NB4 (cell line): ENCODE results near the gene FAM184A.

ENCODE experiments used
- DNase-seq: peaks from one replicate; pipeline ENCODE4 v3.0.0; 2010; ENCODE audit warnings: low read depth
- H3K4me3 ChIP-seq: one replicate; pipeline ENCODE4 v1.5.1; 2011; ENCODE audit warnings: mild to moderate bottlenecking, low read depth, low read length, moderate library complexity
- MYC ChIP-seq: IDR thresholded peaks from 2 replicates; pipeline ENCODE4 v1.6.1; 2011; ENCODE audit warnings: low read depth, low read length
- POLR2A ChIP-seq: IDR thresholded peaks from 2 replicates; pipeline ENCODE4 v1.6.1; 2011; ENCODE audit warnings: mild to moderate bottlenecking; ENCODE audit not compliant: insufficient read length; ENCODE audit errors: extremely low read depth
- TF ChIP-seq, protein P1 (sequence below): IDR thresholded peaks from 2 replicates; pipeline ENCODE4 v1.6.1; 2011; ENCODE audit warnings: low read depth, low read length
- TF ChIP-seq, protein P2 (sequence below): IDR thresholded peaks from one replicate; pipeline ENCODE4 v1.5.1; 2012; ENCODE audit warnings: low read depth, low read length

The FAM184A gene

DNA sequence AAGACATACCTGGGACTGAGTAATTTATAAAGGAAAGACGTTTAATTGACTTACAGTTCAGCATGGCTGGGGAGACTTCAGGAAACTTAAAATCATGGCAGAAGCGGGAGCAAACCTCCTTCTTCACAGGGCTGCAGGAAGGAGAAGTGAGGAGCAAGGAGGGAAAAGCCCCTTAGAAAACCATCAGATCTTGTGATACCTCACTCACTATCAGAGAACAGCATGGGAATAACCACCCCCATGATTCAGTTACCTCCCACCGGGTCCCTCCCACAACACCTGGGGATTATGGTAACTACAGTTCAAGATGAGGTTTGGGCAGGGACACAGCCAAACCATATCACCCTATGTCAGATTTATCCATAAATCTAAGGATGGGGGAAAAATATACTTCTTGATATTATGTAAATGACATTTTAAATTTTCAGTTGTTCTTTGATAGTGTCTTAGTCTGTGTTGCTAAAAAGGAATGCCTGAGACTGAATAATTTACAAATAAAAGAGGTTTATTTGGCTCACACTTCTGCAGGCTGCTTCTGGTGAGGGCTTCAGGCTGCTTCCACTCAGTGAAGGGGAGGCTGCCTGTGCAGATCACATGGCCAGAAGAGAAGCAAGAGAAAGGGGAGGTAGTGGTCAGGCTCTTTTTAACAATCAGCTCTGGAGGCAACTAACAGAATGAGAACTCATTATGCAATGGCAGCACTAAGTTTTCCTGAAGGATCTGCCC lies 142.3 kb downstream of the FAM184A start:
- DNase-seq, result peak; percentile 16
- H3K4me3 ChIP-seq, result peak overlapping the region; percentile 80
- TF ChIP-seq MYC, result no peak
- TF ChIP-seq, protein P1, sequence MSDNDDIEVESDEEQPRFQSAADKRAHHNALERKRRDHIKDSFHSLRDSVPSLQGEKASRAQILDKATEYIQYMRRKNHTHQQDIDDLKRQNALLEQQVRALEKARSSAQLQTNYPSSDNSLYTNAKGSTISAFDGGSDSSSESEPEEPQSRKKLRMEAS, result no peak
- TF ChIP-seq, protein P2, sequence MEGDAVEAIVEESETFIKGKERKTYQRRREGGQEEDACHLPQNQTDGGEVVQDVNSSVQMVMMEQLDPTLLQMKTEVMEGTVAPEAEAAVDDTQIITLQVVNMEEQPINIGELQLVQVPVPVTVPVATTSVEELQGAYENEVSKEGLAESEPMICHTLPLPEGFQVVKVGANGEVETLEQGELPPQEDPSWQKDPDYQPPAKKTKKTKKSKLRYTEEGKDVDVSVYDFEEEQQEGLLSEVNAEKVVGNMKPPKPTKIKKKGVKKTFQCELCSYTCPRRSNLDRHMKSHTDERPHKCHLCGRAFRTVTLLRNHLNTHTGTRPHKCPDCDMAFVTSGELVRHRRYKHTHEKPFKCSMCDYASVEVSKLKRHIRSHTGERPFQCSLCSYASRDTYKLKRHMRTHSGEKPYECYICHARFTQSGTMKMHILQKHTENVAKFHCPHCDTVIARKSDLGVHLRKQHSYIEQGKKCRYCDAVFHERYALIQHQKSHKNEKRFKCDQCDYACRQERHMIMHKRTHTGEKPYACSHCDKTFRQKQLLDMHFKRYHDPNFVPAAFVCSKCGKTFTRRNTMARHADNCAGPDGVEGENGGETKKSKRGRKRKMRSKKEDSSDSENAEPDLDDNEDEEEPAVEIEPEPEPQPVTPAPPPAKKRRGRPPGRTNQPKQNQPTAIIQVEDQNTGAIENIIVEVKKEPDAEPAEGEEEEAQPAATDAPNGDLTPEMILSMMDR, result no peak
- TF ChIP-seq POLR2A, result no peak

DNA sequence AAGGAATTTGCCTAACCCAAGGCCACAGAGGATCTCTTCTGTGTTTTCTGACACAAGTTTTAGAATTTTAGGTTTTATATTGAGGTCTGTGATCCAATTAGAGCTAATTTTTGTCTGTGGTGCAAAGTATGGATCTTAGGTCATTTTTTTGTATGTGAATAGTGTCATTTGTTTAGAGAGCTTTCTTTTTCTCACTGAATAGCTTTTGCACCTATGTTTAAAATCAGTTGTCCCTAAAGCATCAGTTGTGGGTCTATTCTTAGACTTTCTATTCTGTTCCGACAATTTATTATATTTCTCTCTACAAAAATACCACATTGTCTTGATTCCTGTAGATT lies 143.2 kb downstream of the FAM184A start:
- TF ChIP-seq, protein P2, result no peak
- TF ChIP-seq MYC, result no peak
- TF ChIP-seq, protein P1, result no peak
- TF ChIP-seq POLR2A, result no peak
- peak overlapping the region; percentile 80 for H3K4me3 ChIP-seq
- DNase-seq, result no peak

DNA sequence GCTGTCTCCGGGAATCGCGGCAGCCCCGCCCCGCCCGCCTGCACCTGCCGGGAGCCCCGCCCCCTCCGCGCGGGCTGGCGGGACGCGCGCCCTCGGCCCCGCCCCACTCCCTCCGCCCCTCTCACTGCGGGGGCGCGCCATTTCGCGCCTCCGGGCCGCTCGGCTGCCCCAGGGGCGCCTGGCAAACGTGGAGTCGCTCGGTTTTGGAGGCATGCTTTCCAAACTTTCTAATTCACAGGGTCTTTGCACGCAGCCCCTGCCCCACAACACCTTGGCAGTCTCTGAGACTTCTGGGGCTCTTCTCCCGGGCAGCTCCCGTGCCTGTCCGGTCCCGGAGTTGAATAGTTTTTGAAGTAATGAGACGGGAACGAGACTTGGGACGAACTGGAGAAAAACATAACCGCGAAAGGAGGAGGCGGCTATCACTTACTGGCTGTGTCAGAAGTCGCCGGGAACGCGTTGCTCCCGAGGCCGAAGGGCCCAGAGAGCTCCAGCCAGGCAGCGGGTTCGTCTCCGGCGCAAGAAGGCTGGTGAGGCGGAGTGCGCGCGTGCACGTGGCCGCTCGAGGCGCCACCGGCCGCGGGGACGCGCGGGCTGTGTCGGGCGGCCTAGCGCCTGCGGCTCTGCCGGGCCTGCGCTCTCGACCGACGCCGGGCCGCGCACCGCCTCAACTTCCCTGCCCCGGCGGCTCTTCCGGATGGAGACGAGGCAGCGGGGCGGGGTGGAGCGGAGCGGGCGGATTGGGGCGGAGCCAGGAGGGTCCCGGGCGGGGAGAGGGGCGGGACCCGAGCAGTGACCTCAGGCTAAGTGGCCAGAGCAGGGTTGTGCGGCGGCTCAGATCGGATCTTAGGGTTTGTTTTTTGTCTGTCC lies 143.8 kb downstream of the FAM184A start, which contains the start of gene MCM9:
Gene MCM9 (minus strand): TSS at position 699 of the 870 bp plus-strand sequence. CDS start 3,436 bp downstream, outside the sequence.
- H3K4me3 ChIP-seq, result peak within 1 kb of the TSS; percentile 86
- peak; percentile 75 for TF ChIP-seq MYC
- TF ChIP-seq, protein P1, result peak; percentile 84
- TF ChIP-seq, protein P2, result no peak
- TF ChIP-seq POLR2A, result peak; percentile 78
- DNase-seq, result peak; percentile 96

DNA sequence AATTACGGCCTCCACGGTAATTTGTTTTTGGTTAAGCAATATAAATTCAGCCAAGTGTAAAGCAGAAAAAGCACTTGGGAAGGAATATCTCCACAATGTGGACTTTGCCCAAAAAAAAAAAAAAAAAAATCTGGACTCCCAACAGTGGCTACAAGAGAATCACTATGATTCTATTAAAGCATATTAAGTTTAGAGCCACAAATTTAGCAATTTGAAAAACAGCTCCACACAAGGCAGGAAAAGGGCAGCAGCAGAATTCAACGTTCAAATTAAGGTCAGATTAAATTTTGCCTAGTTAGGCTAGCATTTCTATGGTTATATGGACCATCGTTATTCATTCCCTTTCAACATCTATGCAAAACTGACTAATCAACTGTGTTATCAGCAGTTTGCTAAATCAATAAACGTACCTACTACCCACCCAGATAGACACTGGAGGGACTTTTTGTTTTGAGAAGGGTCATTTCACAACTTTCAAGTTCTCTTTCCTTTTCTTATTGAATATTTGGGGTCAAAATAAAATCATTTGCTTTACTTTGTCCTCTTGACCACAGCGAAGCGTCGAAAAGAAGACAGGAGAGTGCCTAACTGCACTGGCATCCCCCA lies 144.5 kb downstream of the FAM184A start:
- DNase-seq, result no peak
- no peak for TF ChIP-seq POLR2A
- TF ChIP-seq, protein P2, result no peak
- no peak for TF ChIP-seq MYC
- TF ChIP-seq, protein P1, result no peak
- peak overlapping the region; percentile 86 for H3K4me3 ChIP-seq

DNA sequence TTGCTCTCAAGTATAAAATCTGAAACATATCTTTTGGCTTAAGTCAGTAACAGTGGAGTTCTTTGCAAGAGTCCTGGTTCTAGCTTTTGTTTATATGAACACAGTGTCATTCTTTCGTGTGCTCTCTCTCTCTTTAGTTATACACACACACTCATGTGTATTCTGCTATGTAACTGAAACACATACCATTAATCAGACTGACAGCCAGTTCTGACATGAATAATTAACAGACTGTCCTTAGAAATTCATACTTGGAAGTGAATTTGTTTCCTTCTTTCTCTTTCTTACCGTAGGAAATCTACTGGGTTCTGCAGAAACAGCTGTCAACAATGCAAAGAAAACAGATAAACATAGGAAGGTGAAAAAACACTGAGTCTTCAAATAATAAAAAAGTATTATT lies 146.0 kb downstream of the FAM184A start:
- DNase-seq, result no peak
- TF ChIP-seq, protein P2, result no peak
- TF ChIP-seq, protein P1, result no peak
- TF ChIP-seq MYC (no peak), POLR2A (no peak)

More for the DNA sequence above, 146.0 kb downstream of the FAM184A start:
- H3K4me3 ChIP-seq, result no peak overlapping the region
